Left ventricle myocardium inferior (tissue), 1 donor: ENCODE measurements around the gene SLC5A6. TPM values are rescaled to one million over a fixed set of nuclear protein-coding genes. Genes with fewer than 3 reads are reported as not detected.

Source experiments
- DNase-seq: peaks from one replicate; pipeline ENCODE4 v3.0.0-alpha.2; 2020
- H3K27ac ChIP-seq: fragments of 200-600 bp; replicated peaks from 2 replicates; pipeline ENCODE4 v1.8.0; 2021
- H3K27me3 ChIP-seq: fragments of 200-600 bp; 2 replicates; pipeline ENCODE4 v1.8.0; 2021; ENCODE audit warnings: low read depth
- H3K36me3 ChIP-seq: fragments of 200-600 bp; 2 replicates; pipeline ENCODE4 v1.8.0; 2021
- H3K4me1 ChIP-seq: fragments of 200-600 bp; 2 replicates; pipeline ENCODE4 v1.8.0; 2021
- H3K4me3 ChIP-seq: fragments of 200-600 bp; 2 replicates; pipeline ENCODE4 v1.8.0; 2021; ENCODE audit warnings: mild to moderate bottlenecking, moderate library complexity
- H3K9me3 ChIP-seq: fragments of 200-600 bp; replicated peaks from 2 replicates; pipeline ENCODE4 v1.8.0; 2021
- intact Hi-C: fragments of 100-400 bp; cut with micrococcal nuclease; formaldehyde crosslinking; loops from one replicate; pipeline ENCODE4 v1.11.0; 2022
- total RNA-seq: library from RNA; stranded (reverse); fragmentation: NEBNext Ultra II Directional; extraction: Animal tissue kit (Norgen Biotek cat#: 25700); gene quantifications from one replicate; pipeline ENCODE4 v1.2.1, GENCODE V29; 2021
- TF ChIP-seq, protein P1 (sequence below): fragments of 200-600 bp; IDR thresholded peaks from 2 replicates; pipeline ENCODE4 v1.8.0; 2021; ENCODE audit warnings: antibody characterized with exemption, mild to moderate bottlenecking, borderline replicate concordance
- donor health status: DM: no; HTN: yes; CAD: no; lungs with severe emphysema.

The SLC5A6 gene
- total RNA-seq, 1 donor from 2014 or later: 12.0 TPM

DNA sequence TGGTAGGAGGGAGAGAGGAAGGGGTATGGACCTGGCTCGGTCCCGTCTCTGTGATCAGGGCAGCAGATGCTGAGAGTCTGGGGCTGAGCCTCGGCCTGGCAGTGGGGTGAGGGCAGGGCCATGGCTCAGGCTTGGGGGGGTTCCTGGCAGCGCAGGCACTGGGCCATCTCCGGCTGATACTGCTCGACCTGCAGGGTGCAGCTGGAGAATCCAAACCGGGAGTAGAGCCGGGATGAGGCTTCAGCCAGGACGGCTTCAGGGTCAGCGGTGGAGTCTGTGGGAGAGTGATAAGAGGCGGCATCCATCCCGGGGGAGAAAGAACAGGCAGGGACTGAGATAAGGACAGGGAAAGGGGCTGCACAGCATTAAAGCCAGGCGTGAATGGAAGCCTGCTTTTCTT, 43.1 kb upstream of the SLC5A6 start:
- Histone ChIP-seq H3K9me3 (no peaks in the 10 kb centered on the region), H3K27me3 (peaks cover 95% of the 10 kb centered on the region), H3K27ac (no peak overlapping the region), H3K4me3 (no peak overlapping the region), H3K4me1 (peaks cover 5% of the 10 kb centered on the region), H3K36me3 (no peaks in the 10 kb centered on the region)
- no peak for DNase-seq
- TF ChIP-seq, protein P1, sequence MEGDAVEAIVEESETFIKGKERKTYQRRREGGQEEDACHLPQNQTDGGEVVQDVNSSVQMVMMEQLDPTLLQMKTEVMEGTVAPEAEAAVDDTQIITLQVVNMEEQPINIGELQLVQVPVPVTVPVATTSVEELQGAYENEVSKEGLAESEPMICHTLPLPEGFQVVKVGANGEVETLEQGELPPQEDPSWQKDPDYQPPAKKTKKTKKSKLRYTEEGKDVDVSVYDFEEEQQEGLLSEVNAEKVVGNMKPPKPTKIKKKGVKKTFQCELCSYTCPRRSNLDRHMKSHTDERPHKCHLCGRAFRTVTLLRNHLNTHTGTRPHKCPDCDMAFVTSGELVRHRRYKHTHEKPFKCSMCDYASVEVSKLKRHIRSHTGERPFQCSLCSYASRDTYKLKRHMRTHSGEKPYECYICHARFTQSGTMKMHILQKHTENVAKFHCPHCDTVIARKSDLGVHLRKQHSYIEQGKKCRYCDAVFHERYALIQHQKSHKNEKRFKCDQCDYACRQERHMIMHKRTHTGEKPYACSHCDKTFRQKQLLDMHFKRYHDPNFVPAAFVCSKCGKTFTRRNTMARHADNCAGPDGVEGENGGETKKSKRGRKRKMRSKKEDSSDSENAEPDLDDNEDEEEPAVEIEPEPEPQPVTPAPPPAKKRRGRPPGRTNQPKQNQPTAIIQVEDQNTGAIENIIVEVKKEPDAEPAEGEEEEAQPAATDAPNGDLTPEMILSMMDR: no peak
- intact Hi-C loops: no loop called here

DNA sequence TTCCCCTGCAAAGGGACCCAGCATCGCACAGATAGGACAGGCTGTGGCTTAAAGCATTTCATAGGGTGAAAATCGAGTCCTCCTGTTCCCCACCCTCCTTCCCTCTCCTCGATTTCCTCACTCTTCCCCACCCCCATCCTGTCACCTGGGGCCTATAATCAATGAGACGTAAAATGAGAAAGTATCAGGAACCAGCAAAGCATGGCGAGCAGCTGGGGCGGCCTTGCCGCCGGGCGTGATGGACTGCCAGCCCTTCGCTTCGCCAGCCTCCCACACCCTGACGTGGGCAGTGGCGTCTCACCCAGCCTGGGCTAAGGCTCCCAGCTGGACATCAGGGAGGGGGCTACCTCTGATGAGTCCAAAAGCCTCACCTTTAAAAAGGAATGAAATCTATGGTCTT, 39.7 kb upstream of the SLC5A6 start:
- Histone ChIP-seq H3K27ac (no peak overlapping the region), H3K27me3 (peaks cover 67% of the 10 kb centered on the region), H3K36me3 (no peaks in the 10 kb centered on the region), H3K4me1 (peaks cover 9% of the 10 kb centered on the region), H3K9me3 (no peaks in the 10 kb centered on the region), H3K4me3 (no peak overlapping the region)
- TF ChIP-seq, protein P1: no peak
- intact Hi-C loops: no loop called here
- no peak for DNase-seq

DNA sequence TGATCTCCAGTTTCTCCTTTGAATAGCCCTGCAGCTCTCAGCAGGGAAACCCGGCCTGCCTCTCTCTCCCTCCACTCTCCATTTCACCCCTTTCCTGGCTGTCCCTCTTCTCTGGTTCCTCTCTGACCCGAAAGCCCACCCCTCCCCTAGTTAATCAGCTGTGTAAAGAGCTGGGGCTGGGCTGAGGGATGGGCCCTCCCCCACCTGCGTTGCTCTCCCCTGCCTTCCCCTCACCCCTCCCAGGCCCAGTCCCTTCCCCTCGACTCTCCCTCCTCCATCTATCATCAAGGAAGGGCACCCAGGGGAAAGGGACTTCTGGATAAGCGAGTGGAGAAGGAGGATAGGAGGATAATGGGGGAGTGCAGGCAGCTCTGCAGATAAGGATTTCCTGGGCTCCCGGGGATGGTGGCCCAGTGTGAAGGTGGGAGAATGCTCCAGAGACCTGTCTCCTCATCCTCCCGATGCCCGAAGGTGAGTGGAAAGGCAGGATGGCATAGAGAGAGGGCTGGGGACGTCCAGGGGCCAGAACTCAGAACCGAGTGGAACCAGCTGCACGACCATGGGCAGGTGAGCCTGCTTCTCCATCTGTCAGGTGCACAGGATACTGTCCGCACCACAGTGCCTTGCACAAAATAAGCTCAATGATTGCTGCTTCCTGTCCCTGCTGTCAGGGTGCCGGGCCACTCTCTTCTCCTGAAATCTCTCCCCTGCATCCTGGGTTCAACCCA, 38.7 kb upstream of the SLC5A6 start:
- H3K9me3 ChIP-seq: no peaks in the 10 kb centered on the region
- no peak for DNase-seq
- no peaks in the 10 kb centered on the region for H3K36me3 ChIP-seq
- TF ChIP-seq, protein P1: no peak
- H3K27ac ChIP-seq: no peak overlapping the region
- H3K4me1 ChIP-seq: peaks cover 12% of the 10 kb centered on the region
- H3K27me3 ChIP-seq: peaks cover 58% of the 10 kb centered on the region
- H3K4me3 ChIP-seq: no peak overlapping the region
- intact Hi-C loops: no loop called here

DNA sequence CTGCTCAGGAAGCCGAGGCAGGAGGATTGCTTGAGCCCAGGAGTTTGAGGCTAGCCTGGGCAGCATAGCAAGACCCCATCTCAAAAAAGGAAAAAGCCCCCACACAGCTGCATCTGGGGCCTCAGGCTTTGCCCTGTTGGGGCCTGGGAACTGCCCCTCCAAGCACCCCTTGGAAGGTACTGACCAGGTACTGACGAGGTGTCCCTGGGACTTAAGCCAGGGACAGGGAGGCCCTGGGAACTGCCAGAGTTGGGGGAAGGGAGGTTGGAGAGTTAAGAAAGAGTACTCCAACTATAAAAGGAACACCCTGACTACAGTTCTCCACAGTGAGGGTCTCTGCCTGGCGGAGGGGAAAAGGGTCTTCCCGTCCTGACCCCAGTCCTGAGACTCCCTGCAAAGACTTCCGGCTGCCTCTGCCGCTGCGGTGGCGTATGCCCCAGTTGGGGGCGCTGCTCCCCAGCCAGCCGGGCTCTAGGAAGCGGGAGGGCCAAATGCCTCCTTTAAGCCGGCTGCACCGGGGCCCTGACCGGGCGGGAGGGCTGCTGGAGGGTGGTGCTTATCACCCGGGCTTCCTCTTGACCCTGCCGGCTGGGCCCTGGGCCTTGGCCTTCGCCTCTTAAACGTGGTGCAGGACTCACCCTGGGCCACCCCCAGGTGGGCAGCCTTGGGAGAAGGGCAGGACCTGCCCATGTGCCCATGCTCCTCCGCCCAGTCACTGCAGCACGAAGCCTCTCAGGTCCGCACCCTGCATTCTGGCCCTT, 38.0 kb upstream of the SLC5A6 start:
- Histone ChIP-seq H3K36me3 (no peaks in the 10 kb centered on the region), H3K4me3 (no peak overlapping the region), H3K4me1 (peaks cover 20% of the 10 kb centered on the region), H3K27ac (no peak overlapping the region), H3K9me3 (no peaks in the 10 kb centered on the region), H3K27me3 (peaks cover 53% of the 10 kb centered on the region)
- peak; percentile 48 for DNase-seq
- intact Hi-C loops: no loop called here
- TF ChIP-seq, protein P1: peak; percentile 80

DNA sequence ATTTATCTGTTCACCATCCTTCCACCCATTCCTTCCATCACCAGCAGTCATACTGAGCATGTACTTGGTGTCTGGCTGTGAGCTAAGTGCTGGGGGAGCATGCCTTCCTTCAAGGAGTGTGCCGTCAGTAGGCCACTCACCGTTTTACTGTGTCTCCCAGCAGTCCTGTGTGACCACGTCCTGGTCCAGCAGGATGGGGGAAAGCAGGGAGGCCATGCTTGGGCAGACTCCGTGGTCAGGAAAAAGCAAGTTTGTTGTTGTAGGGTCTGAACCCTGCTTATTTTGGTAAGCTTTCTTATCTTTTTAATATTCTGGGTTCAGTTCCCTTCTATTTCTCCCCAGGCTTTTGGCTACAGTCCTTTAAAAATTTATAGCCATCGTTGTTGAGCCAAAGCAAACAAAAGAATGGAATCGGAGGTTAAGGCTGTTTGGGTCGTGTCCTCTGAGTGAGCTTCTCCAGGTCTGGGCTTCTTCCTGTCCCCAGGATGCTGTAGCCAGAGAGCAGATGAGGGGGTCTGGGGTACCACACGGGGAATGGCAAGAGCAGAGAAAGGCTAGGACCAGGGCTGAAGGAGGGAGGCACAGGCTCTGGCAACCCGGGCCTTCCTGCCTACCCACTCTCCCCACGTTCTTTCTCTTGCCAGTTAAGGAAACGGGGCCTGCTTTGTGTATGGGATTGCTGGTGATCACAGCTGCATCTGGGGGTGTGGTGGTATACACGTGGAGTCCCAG, 37.3 kb upstream of the SLC5A6 start:
- no peaks in the 10 kb centered on the region for H3K9me3 ChIP-seq
- no peak for DNase-seq
- H3K4me3 ChIP-seq: no peak overlapping the region

More for the DNA sequence above, 37.3 kb upstream of the SLC5A6 start:
- TF ChIP-seq, protein P1: no peak
- no peaks in the 10 kb centered on the region for H3K36me3 ChIP-seq
- peaks cover 27% of the 10 kb centered on the region for H3K4me1 ChIP-seq
- intact Hi-C loops: no loop called here
- H3K27me3 ChIP-seq: peaks cover 47% of the 10 kb centered on the region
- no peak overlapping the region for H3K27ac ChIP-seq
